Measurements from ENCODE around the gene CCNY.

The CCNY gene

DNA sequence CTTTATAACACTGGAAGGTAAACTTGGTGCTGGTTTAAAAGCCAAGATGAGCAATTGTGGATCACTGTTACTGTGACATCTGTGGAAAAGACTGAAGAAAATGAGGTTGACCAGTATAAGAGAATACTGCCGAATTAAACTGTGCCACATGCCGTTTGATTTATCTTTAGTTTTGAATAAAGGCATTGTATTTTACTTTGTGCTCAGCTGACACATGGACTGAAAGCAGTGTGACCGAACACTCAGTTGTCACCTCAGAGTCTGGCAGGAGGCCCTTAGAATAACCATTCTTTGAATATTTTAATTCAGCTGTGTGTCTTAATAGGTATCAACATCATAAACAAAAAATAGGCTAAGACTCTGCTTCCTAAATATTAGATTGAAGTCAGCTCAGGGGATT lies 135.1 kb downstream of the CCNY start:
- TF ChIP-seq, protein P1, sequence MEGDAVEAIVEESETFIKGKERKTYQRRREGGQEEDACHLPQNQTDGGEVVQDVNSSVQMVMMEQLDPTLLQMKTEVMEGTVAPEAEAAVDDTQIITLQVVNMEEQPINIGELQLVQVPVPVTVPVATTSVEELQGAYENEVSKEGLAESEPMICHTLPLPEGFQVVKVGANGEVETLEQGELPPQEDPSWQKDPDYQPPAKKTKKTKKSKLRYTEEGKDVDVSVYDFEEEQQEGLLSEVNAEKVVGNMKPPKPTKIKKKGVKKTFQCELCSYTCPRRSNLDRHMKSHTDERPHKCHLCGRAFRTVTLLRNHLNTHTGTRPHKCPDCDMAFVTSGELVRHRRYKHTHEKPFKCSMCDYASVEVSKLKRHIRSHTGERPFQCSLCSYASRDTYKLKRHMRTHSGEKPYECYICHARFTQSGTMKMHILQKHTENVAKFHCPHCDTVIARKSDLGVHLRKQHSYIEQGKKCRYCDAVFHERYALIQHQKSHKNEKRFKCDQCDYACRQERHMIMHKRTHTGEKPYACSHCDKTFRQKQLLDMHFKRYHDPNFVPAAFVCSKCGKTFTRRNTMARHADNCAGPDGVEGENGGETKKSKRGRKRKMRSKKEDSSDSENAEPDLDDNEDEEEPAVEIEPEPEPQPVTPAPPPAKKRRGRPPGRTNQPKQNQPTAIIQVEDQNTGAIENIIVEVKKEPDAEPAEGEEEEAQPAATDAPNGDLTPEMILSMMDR (IDR thresholded peaks at IDR 0.05; ENCODE audit: insufficient read depth, low read length, missing control alignments), result no peak
- POLR2A ChIA-PET, result no interaction called here
- H3K4me3 ChIP-seq (ENCODE audit: low read depth, low read length), result no peak overlapping the region
- no peak for DNase-seq (ENCODE audit: low read depth, low spot score)
- CTCF ChIA-PET, result interaction anchor here (1.7 kb wide), 1 partner anchor 44 kb away, joined by 4 read pairs; no protein-coding TSS in a partner anchor

DNA sequence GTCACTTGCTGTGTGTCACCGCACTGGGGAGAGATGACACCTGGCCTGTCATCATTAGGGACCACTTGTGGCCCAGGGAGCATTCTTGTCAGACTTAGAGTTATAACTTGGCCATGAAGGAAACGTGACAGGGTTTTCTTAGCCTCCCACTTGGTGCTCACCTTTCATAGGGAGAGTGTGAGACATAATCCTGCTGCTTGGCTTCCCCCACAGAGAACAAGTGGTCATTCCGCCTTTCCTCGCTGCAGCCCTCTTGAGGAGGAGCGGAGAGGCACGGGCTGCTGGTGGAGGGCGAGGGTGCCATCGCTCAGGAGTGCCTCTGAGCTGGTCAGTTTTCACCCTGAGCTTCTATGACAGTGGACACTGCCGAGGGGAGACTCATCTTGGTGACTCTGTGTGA lies 143.8 kb downstream of the CCNY start:
- CTCF ChIA-PET, result no interaction called here

DNA sequence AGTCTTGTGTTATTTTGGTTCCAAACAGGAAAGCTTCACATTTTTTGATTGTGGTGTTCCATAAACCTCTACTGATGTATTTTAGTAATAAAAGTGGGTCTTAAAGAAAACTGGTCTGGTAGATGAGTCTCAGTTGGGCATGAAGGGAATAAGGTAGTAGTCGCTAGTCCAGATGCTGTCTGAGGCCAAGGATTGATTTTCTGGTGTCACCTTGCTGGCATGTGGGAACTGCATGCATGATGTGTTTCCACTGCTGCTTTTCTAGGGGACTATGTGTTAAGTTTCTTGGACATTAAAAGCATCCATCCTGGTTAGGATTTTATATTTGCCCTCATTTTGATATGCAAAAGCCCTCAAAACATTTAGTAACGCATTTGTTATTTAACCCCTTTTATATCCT lies 145.1 kb downstream of the CCNY start:
- H3K4me3 ChIP-seq (ENCODE audit: low read depth, low read length), result no peak overlapping the region
- TF ChIP-seq, protein P1 (IDR thresholded peaks at IDR 0.05; ENCODE audit: insufficient read depth, low read length, missing control alignments), result no peak
- ChIA-PET POLR2A (no interaction called here), CTCF (no interaction called here)
- DNase-seq (ENCODE audit: low read depth, low spot score), result no peak

More for the DNA sequence above, 143.8 kb downstream of the CCNY start:
- H3K4me3 ChIP-seq (ENCODE audit: low read depth, low read length), result no peak overlapping the region
- TF ChIP-seq, protein P1 (IDR thresholded peaks at IDR 0.05; ENCODE audit: insufficient read depth, low read length, missing control alignments), result no peak
- DNase-seq (ENCODE audit: low read depth, low spot score), result no peak
- POLR2A ChIA-PET, result no interaction called here

DNA sequence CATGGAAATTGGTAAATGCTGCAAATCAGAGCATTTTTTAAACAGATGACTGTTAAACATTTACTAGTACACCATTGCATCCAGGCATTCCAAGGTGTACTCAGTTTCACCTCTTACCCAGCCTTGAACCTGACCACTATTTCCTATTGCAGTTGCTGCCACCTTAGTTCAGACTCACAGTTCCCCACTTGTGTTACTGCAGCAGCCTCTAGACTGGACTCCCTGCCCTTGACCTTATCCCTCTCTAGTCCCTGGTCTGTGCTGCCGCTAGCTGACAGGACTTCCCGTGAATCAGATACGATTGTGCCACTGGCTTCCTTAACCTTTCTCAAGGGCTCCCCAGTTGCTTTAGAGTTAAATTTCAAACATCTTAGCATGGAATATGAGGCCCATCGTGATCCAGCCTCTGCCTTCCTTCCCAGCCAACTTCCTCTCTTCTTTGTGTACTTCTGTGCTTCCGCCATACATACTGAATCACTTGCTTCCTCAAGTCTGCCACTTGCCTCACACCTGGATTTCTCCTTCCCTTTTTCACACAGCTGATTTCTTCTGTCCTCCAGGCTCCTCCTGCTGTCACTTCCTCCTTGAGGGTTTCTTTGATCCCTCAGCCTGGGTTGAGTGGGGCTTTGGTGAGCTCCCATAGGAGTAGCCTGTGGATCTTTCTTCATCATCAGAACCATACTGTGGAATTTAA lies 150.1 kb downstream of the CCNY start:
- no peak for DNase-seq (ENCODE audit: low read depth, low spot score)
- ChIA-PET POLR2A (no interaction called here), CTCF (no interaction called here)
- TF ChIP-seq, protein P1 (IDR thresholded peaks at IDR 0.05; ENCODE audit: insufficient read depth, low read length, missing control alignments), result no peak
- no peak overlapping the region for H3K4me3 ChIP-seq (ENCODE audit: low read depth, low read length)

DNA sequence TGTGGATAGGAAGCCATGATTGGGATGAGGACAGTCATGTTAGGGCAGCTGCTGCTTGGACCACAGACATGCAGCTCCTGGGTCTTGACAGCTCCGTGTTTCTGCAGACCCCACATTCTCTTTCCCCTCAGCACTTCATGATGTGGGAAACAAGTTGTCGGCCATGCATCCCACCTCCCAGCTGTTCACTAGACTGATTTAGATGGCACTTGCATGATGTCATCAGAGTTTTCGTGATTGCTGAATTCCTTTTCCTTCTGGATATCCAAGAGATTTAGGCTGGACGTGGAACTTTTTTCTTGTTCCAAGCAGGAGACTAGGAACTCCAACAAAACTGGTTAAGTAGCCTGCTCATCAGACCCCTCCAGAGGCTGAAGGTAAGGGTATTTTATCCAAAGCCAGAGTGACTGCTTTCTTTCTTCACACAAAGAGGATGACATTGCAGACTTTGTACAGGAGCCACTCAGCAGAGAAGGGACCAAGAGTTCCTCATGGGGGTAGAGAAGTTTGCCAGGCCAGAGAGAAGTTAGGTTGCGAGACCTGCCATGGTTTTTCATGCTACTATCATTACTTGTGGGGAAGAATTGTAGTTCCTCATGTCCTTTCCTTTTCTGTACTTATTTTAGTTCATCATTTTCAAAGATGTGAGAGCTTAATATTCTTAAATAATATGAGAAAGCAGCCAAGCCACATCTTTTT lies 151.2 kb downstream of the CCNY start:
- ChIA-PET POLR2A (no interaction called here), CTCF (interaction anchor here (1.2 kb wide), 1 partner anchor 22 kb away, joined by 3 read pairs; no protein-coding TSS in a partner anchor)
- TF ChIP-seq, protein P1 (IDR thresholded peaks at IDR 0.05; ENCODE audit: insufficient read depth, low read length, missing control alignments), result no peak
- no peak for DNase-seq (ENCODE audit: low read depth, low spot score)
- no peak overlapping the region for H3K4me3 ChIP-seq (ENCODE audit: low read depth, low read length)

DNA sequence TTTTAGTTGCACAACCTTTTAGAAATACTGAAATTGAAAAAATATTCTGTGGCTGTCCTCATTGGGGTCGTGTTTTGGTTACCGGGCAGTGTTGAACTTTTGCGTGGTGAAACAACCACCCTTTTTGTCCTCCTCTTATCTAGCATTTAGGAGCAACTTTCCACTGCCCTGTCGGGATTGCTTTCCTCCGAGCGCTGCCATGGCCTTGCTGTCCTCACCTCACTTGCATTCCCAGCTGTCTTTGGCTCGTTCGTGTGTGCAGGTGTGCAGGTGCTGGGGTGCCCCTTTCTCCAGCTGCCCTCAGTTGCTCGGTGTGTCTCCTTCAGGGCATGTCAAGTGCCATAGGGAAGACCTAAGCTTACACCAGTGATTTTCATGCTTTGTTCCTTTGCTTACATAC lies 151.9 kb downstream of the CCNY start:
- CTCF ChIA-PET, result interaction anchor here (1.2 kb wide), 1 partner anchor 23 kb away, joined by 3 read pairs; no protein-coding TSS in a partner anchor
- POLR2A ChIA-PET, result no interaction called here

More for the DNA sequence above, 151.9 kb downstream of the CCNY start:
- TF ChIP-seq, protein P1 (IDR thresholded peaks at IDR 0.05; ENCODE audit: insufficient read depth, low read length, missing control alignments), result no peak
- DNase-seq (ENCODE audit: low read depth, low spot score), result no peak
- no peak overlapping the region for H3K4me3 ChIP-seq (ENCODE audit: low read depth, low read length)
